Mammary epithelial cell (primary cell): ENCODE data around the gene OR2H1.

Experiments used
- EZH2 ChIP-seq: IDR thresholded peaks from 2 replicates; pipeline ENCODE4 v1.6.1; 2012; ENCODE audit warnings: low read length, inconsistent platforms, borderline replicate concordance
- TF ChIP-seq, protein P1 (sequence below), 2 donors: IDR thresholded peaks in 1 of 2; conservative IDR thresholded peaks in 1 of 2; 2 replicates each; pipeline ENCODE4 v1.5.1; 2011 to 2012; ENCODE audit warnings: inconsistent platforms in 2 of 2, low read length in 2 of 2, mild to moderate bottlenecking in 2 of 2, control low read depth in 1 of 2, low read depth in 1 of 2; ENCODE audit not compliant: insufficient read depth in 1 of 2; ENCODE audit errors: extremely low read depth in 1 of 2

DNA sequence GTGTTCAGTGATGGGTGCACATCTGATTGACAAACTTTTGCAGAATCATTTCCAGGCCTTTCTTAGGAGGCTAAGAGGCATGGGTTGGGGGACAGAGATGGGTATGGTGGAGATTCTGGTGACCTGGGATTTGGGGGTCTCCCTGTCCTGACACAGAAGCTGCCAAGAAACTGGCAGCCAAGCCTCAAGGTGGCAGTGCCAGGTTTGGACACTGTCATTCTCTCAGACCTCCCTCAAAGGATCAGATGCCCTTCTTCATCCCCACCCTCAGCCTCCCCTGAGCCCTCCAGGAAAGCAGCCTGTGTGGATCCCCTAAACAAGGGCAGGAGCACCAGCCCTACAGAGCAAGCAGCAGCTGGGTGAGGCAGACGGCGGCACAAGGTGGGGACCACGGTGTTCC, 48.9 kb downstream of the OR2H1 start:
- TF ChIP-seq, protein P1, sequence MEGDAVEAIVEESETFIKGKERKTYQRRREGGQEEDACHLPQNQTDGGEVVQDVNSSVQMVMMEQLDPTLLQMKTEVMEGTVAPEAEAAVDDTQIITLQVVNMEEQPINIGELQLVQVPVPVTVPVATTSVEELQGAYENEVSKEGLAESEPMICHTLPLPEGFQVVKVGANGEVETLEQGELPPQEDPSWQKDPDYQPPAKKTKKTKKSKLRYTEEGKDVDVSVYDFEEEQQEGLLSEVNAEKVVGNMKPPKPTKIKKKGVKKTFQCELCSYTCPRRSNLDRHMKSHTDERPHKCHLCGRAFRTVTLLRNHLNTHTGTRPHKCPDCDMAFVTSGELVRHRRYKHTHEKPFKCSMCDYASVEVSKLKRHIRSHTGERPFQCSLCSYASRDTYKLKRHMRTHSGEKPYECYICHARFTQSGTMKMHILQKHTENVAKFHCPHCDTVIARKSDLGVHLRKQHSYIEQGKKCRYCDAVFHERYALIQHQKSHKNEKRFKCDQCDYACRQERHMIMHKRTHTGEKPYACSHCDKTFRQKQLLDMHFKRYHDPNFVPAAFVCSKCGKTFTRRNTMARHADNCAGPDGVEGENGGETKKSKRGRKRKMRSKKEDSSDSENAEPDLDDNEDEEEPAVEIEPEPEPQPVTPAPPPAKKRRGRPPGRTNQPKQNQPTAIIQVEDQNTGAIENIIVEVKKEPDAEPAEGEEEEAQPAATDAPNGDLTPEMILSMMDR (conservative IDR thresholded peaks at IDR 0.05 in 1 of 2, IDR thresholded peaks at IDR 0.05 in 1 of 2; ENCODE audit: extremely low read depth in 1 of 2, insufficient read depth in 1 of 2, low read depth in 1 of 2, low read length in 2 of 2), result no peak
- TF ChIP-seq EZH2, result no peak
